ENCODE data around the gene HOXD9. TPM values are rescaled to one million over a fixed set of nuclear protein-coding genes. Genes with fewer than 3 reads are reported as not detected.

The HOXD9 gene
- total RNA-seq, 1 experiment from 2014 or later, result not detected

DNA sequence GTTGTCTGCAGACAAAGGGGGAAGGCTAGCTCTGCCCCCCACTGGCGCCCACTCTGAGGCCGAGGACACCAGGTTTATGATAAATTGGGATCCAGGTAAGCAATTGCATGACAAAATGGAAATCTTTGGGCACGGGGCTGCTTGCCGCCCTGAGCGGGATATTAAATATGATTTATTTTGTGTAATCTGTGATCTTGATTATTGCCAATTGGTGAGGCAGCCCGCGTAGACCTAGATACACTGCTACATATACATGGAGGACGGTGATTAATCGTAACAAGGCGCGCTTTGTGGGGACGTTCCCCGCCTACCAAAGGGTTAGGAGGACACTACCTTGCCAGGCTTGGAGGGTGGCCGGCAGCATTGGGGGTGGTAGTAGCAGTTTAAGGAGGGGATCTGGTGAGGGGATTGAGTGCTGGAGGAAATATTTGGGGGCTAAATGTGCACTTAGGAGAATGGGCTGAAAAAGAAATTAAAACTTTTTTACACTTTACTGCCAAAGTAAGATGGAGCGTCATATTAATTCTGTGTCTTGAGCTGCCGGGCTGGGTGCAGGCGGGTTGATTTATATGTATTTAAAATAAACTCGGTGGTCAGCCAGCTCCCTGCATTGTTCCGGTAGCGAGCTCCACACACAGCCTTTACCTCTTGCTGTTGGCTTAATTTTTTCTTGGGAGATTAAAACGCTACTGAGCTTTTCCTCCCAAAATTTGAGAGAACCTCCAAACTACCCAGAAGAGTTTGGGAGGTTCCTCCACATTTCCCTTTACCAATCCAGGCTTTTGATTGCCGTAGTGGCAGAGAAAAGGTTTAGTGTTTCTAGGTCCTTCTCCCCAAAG is 38.7 kb downstream of the HOXD9 start:
- H3K36me3 Mint-ChIP-seq, result peaks cover 2% of the 10 kb centered on the region; the same call in 1 of the 2 replicates
- peaks cover 100% of the 10 kb centered on the region for H3K27me3 Mint-ChIP-seq (ENCODE audit: low read depth)
- no peak for ATAC-seq
- H3K4me1 Mint-ChIP-seq, result peaks cover 38% of the 10 kb centered on the region
- ChIA-PET POLR2A (interaction anchor here (1.0 to 1.5 kb wide), 2 partner anchors 10 to 15 kb away, joined by 3 to 7 read pairs; no protein-coding TSS in a partner anchor), CTCF (interaction anchor here (1.1 to 2.1 kb wide), 5 partner anchors 11 to 294 kb away, joined by 3 to 11 read pairs (median 5); no protein-coding TSS in a partner anchor)
- no peak overlapping the region for H3K4me3 Mint-ChIP-seq
- H3K27ac Mint-ChIP-seq, result no peak overlapping the region
- no peak for DNase-seq (ENCODE audit: low spot score)
- no peak for TF ChIP-seq ZNF232 (CRISPR knock-in tag; IDR thresholded peaks at IDR 0.05)
- TF ChIP-seq, protein P1, sequence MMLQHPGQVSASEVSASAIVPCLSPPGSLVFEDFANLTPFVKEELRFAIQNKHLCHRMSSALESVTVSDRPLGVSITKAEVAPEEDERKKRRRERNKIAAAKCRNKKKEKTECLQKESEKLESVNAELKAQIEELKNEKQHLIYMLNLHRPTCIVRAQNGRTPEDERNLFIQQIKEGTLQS (CRISPR knock-in tag; conservative IDR thresholded peaks at IDR 0.05), result no peak
- no peak for TF ChIP-seq CBFB (CRISPR knock-in tag; IDR thresholded peaks at IDR 0.05; ENCODE audit: low read depth)
- TF ChIP-seq, protein P2, sequence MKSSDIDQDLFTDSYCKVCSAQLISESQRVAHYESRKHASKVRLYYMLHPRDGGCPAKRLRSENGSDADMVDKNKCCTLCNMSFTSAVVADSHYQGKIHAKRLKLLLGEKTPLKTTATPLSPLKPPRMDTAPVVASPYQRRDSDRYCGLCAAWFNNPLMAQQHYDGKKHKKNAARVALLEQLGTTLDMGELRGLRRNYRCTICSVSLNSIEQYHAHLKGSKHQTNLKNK (CRISPR knock-in tag; IDR thresholded peaks at IDR 0.05), result no peak
- TF ChIP-seq ZNF671 (CRISPR knock-in tag; IDR thresholded peaks at IDR 0.05), result no peak
- TF ChIP-seq NR1H2 (CRISPR knock-in tag; IDR thresholded peaks at IDR 0.05), result no peak
- TF ChIP-seq ZNF263 (CRISPR knock-in tag; IDR thresholded peaks at IDR 0.05; ENCODE audit: low read depth), result no peak
- TF ChIP-seq ATF1 (CRISPR knock-in tag; IDR thresholded peaks at IDR 0.05), result no peak
- no peak for TF ChIP-seq TEAD1 (CRISPR knock-in tag; IDR thresholded peaks at IDR 0.05)
- TF ChIP-seq NFE2L1 (CRISPR knock-in tag; IDR thresholded peaks at IDR 0.05), result no peak
- TF ChIP-seq, protein P3, sequence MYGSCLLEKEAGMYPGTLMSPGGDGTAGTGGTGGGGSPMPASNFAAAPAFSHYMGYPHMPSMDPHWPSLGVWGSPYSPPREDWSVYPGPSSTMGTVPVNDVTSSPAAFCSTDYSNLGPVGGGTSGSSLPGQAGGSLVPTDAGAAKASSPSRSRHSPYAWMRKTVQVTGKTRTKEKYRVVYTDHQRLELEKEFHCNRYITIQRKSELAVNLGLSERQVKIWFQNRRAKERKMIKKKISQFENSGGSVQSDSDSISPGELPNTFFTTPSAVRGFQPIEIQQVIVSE (CRISPR knock-in tag; IDR thresholded peaks at IDR 0.05; ENCODE audit: borderline replicate concordance), result no peak
- TF ChIP-seq, protein P4, sequence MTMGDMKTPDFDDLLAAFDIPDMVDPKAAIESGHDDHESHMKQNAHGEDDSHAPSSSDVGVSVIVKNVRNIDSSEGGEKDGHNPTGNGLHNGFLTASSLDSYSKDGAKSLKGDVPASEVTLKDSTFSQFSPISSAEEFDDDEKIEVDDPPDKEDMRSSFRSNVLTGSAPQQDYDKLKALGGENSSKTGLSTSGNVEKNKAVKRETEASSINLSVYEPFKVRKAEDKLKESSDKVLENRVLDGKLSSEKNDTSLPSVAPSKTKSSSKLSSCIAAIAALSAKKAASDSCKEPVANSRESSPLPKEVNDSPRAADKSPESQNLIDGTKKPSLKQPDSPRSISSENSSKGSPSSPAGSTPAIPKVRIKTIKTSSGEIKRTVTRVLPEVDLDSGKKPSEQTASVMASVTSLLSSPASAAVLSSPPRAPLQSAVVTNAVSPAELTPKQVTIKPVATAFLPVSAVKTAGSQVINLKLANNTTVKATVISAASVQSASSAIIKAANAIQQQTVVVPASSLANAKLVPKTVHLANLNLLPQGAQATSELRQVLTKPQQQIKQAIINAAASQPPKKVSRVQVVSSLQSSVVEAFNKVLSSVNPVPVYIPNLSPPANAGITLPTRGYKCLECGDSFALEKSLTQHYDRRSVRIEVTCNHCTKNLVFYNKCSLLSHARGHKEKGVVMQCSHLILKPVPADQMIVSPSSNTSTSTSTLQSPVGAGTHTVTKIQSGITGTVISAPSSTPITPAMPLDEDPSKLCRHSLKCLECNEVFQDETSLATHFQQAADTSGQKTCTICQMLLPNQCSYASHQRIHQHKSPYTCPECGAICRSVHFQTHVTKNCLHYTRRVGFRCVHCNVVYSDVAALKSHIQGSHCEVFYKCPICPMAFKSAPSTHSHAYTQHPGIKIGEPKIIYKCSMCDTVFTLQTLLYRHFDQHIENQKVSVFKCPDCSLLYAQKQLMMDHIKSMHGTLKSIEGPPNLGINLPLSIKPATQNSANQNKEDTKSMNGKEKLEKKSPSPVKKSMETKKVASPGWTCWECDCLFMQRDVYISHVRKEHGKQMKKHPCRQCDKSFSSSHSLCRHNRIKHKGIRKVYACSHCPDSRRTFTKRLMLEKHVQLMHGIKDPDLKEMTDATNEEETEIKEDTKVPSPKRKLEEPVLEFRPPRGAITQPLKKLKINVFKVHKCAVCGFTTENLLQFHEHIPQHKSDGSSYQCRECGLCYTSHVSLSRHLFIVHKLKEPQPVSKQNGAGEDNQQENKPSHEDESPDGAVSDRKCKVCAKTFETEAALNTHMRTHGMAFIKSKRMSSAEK (CRISPR knock-in tag; IDR thresholded peaks at IDR 0.05; ENCODE audit: borderline replicate concordance), result no peak
- TF ChIP-seq, protein P5, sequence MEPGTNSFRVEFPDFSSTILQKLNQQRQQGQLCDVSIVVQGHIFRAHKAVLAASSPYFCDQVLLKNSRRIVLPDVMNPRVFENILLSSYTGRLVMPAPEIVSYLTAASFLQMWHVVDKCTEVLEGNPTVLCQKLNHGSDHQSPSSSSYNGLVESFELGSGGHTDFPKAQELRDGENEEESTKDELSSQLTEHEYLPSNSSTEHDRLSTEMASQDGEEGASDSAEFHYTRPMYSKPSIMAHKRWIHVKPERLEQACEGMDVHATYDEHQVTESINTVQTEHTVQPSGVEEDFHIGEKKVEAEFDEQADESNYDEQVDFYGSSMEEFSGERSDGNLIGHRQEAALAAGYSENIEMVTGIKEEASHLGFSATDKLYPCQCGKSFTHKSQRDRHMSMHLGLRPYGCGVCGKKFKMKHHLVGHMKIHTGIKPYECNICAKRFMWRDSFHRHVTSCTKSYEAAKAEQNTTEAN (CRISPR knock-in tag; IDR thresholded peaks at IDR 0.05), result no peak
- TF ChIP-seq IRF2 (CRISPR knock-in tag; IDR thresholded peaks at IDR 0.05; ENCODE audit: borderline replicate concordance, low read depth), result no peak
- no peaks in the 10 kb centered on the region for H3K9me3 Mint-ChIP-seq

DNA sequence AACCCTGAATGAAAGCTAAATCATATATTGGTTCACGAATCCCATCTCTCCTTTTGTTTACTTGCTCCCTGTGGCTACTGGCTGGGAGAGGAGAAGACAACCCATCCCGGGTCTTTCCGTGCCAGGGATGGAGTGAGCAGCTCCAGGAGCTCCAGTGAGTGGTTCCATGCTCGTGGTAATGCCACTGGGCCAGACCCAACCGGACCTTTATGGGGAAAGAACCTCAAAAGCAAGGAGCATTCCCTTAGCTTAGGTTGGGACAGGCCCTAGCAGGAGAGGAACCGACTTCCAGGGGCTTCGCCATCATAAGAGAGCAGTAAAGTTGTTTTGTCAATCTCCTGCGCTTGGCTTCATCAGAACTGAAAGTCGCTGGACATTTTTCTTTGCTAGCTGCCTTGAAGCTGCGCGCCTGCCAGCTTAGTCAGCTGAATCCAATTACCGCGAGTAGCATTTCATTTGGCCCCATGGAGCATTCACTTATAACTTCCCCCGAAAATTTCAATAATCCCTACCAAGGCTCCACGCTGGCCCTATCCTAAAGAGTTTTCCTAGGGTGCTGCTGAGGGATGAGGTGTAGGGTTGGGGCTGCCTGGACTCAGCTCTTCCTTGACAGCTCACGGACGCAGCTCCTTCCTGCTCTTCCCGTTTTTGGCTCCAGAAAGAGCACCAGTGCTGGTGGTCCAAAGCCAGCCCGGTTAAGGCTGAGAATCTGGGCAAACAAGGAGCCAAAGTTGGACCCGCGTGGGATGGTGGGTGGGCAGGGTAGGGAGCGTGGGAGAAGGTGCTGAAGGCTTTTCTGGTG is 39.5 kb downstream of the HOXD9 start:
- Mint-ChIP-seq H3K4me3 (no peak overlapping the region), H3K9me3 (no peaks in the 10 kb centered on the region), H3K4me1 (peaks cover 35% of the 10 kb centered on the region), H3K27me3 (ENCODE audit: low read depth) (peaks cover 100% of the 10 kb centered on the region), H3K36me3 (peaks cover 2% of the 10 kb centered on the region; the same call in 1 of the 2 replicates), H3K27ac (no peak overlapping the region)
- DNase-seq (ENCODE audit: low spot score), result no peak
- ChIA-PET CTCF (interaction anchor here (0.7 to 2.1 kb wide), 6 partner anchors 9 to 293 kb away, joined by 3 to 11 read pairs (median 4); no protein-coding TSS in a partner anchor), POLR2A (interaction anchor here (0.9 to 1.2 kb wide), 2 partner anchors 12 to 13 kb away, joined by 3 to 5 read pairs; no protein-coding TSS in a partner anchor)
- no peak for ATAC-seq
- no peak for TF ChIP-seq ZNF219 (CRISPR knock-in tag; IDR thresholded peaks at IDR 0.05; ENCODE audit: borderline replicate concordance)
- TF ChIP-seq SMAD3 (CRISPR knock-in tag; IDR thresholded peaks at IDR 0.05; ENCODE audit: borderline replicate concordance), result no peak
- TF ChIP-seq, protein P6, sequence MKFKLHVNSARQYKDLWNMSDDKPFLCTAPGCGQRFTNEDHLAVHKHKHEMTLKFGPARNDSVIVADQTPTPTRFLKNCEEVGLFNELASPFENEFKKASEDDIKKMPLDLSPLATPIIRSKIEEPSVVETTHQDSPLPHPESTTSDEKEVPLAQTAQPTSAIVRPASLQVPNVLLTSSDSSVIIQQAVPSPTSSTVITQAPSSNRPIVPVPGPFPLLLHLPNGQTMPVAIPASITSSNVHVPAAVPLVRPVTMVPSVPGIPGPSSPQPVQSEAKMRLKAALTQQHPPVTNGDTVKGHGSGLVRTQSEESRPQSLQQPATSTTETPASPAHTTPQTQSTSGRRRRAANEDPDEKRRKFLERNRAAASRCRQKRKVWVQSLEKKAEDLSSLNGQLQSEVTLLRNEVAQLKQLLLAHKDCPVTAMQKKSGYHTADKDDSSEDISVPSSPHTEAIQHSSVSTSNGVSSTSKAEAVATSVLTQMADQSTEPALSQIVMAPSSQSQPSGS (CRISPR knock-in tag; IDR thresholded peaks at IDR 0.05; ENCODE audit: borderline replicate concordance, low read depth), result no peak
- TF ChIP-seq ELF4 (CRISPR knock-in tag; IDR thresholded peaks at IDR 0.05; ENCODE audit: low read depth), result no peak
- TF ChIP-seq PRRX2 (CRISPR knock-in tag; IDR thresholded peaks at IDR 0.05), result no peak
- TF ChIP-seq, protein P2 (CRISPR knock-in tag; IDR thresholded peaks at IDR 0.05), result no peak
- no peak for TF ChIP-seq TP53 (CRISPR knock-in tag; IDR thresholded peaks at IDR 0.05)
- no peak for TF ChIP-seq RELA (CRISPR knock-in tag; IDR thresholded peaks at IDR 0.05; ENCODE audit: borderline replicate concordance)
- no peak for TF ChIP-seq CREB1 (CRISPR knock-in tag; IDR thresholded peaks at IDR 0.05)
- TF ChIP-seq, protein P3 (CRISPR knock-in tag; IDR thresholded peaks at IDR 0.05; ENCODE audit: borderline replicate concordance), result no peak

Measured in WTC11 (cell line).